ENCODE measurements around the gene KDM5B.
"Not testable (repeated sequence)": the region's sequence is repeated elsewhere in the genome, so short reads cannot be mapped to it uniquely, and the experiment has no call there.

The KDM5B gene

DNA sequence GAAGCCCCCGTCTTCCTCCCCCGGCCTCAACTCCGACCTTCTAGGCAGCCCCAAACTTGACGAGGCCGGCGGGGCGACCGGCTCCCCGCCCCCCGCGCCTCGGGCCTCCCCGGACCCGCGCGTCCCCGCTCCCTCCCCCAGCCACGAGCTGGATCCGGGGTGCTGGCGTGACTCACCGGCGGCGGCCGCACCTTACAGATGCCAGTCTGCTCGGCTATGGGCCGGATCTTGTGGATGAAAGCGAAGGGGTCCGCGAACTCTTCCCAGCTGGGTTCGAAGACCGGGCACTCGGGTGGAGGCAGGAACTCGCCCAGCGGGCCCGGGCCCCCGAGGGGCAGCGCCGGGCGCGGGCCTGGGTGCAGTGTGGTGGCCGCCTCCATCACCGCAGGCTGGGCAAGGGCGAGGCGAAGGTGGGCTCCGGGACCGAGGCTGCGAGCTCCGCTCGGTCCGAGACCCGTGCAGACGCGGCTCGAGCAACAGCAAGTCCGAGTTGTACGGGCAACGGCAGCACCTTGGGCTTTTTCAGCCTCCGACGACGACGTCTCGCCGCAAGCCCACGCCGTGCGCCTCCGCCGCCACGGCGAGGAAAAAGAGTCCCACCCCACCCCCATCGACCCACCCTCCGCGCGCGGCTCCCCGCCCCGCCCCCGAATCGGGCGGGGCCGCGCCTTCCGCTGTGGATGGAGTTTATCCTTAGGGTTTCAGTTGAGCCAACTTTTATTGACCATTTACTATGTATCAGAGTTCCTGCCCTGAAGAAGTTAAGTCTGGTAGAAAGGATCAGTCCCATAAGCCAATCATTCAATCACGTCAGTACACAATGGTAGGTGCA lies at the start of gene KDM5B:
Gene KDM5B (minus strand): TSS at position 496 of the 832 bp plus-strand sequence. CDS start 116 bp downstream, at position 380.
- DNase-seq (ENCODE audit: low read depth in 2 of 3, low spot score in 2 of 3), result peak; percentile 35 to 45 (median 38)

DNA sequence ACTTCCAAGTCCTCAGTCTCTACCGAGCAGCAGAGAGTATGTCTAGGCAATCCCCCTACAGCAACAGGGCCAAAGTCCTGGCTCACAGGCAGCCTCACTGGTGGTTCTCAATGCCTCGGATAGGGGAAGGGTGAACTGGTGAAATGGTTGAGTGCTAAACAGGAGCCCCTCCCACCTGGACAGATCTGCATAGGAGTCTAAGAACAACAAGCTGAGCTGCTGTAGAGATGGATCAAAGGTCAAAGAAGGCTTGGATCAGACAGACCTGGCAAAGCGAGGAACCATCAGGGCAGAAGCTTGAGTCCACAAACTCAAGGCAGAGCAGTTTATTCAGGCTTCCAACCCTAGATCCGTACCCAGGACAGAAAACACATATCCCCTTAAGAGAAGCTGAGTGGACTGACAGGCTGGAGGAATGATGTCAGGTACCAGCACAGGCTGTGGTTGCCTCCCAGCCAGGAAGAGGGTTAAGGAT lies 49.0 kb upstream of the KDM5B start:
- DNase-seq (ENCODE audit: low read depth in 2 of 3, low spot score in 2 of 3), result no peak

DNA sequence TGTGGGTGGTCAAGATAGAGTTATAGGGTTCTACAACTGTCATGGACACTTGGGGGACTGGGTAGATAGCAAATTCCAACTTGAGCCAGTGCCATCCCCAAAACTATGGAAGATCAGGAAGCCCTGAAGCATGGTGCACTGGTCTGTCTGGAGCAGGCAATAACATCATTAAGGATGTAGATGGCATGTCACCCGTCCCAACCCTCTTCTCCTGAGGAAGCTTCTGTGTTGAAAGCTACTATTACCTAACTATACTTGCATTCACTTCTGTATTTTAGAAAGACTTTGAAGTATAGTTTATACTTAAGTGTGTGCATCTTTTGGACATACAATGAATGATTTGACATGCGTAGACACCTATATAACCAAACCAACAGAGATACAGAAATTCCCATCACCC lies 47.8 kb upstream of the KDM5B start:
- DNase-seq (ENCODE audit: low read depth in 2 of 3, low spot score in 2 of 3), result no peak

DNA sequence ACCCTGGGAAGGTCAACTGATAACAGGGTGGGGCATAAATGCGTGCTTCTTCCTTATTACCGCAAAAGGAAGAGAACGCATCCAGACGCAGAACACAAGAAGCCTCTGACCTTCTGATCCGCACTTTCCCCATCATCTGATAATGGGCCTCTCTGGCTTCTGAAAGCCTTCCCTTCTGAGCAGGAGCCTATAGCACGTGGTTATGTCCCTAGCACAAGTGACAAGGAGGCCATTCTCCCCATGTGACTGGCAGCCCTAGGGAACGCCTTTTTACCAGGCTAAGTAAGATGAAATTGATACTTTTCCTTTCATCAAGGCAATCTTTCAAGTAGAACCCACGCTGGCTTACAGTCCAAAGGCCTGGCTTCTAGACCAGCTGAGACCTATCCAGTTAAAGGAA lies 46.6 kb upstream of the KDM5B start:
- no peak for DNase-seq (ENCODE audit: low read depth in 2 of 3, low spot score in 2 of 3)

DNA sequence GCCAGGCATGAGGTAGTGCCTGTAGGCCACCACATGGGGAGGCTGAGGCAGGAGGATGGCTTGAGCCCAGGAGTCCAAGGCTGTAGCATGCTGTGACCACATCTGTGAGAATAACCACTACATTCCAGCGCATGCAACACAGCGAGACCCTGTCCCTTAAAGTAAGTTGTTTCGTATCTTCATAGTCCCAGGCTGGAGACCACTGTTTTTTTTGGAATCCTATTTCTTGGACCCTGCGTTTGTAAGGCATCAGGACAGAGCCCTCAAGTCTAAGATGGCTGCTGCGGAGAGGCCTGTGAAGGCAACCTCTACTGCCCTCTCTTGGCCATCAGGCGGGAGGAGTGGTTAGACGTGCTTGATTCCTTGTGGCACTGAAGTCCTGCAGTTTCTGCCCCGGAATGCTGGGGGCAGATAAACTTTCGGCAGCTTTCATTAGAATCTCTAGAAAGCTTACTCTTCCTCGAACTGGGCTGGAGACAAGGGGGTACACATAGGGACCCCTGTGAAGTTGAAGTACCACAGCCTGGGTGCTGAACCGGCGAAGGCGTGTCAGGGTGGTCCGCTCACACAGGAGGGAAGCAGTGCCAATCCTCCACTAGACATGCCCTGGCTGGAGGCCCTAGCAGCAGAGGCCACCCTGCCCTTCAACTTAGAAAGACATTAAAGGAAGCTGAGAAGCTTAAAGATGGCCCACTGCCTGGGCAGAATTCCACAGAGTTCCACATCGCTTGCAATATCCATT lies 44.1 kb upstream of the KDM5B start:
- no peak for DNase-seq (ENCODE audit: low read depth in 2 of 3, low spot score in 2 of 3)

DNA sequence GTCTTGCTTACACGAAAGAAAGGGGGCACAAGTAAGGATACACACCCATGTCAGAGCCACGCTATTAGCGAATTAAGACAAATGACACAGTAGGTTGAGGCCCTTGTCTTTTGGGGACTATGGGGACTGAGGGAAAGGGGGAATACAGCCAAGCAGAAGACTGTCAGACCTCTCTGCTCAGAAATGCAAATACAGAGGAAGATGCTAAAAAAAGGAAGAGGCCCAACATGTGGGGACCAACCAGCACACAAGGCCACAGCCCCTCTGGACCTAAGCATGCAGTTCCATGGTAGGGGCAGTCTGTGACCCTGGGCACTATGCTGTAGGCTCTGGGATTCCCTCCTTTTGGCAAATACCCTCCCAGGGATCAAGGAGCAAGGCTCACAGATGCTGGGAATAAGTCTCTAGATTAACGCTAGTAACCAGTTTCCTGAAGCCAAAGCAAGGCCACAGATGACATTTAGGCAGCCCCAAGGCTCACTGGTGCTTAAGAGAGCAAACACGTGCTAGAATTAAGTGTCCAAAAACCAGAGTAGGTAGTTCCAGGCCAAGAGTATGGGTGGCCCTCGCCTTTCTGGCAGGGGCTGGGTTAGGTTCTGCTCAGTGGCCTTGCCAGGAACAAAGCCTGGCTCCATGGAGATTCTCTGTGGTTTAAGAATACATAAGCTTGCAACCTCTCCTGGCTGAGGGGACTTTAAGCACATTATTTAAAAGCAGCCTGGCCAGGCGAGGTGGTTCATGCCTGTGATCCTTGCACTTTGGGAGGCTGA lies 42.6 kb upstream of the KDM5B start:
- DNase-seq (ENCODE audit: low read depth in 2 of 3, low spot score in 2 of 3), result no peak

DNA sequence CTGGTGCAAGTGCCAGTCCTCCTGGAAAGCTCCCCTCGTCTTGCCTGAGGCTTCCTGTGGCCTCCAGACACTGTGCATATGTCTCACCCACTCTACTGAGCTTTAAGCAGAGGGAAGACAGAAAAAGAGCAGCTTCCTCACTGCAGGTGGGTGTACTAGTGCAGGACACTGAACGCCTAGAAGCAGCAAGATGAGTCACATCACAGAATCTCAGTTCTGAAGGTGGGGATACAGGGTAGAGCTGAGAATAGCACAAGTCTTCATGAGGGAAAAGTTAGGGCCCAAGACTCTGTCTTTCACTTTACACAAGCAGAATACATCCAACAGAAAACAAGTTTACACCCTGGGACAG lies 39.9 kb upstream of the KDM5B start:
- DNase-seq (ENCODE audit: low read depth in 2 of 3, low spot score in 2 of 3), result no peak

DNA sequence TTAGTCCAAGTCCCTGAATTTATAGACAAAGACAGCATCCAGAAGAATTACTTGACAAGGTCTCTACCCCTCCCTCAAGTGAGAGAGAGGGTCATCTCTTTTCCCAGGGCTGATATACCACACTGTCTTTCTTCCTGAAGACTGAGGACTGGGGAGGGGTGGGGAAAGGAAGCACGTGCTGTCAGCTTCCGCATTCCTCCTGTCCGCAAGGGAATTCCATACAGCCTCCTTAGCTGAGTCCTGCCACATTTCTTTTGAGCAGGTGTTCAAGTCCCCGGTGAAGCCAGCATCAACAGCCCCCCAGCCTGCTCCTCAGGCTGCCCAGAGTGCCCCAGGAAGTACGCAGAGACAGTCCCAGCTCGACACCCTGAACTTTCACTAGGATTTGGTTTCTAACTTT lies 36.7 kb upstream of the KDM5B start:
- no peak for DNase-seq (ENCODE audit: low read depth in 2 of 3, low spot score in 2 of 3)

DNA sequence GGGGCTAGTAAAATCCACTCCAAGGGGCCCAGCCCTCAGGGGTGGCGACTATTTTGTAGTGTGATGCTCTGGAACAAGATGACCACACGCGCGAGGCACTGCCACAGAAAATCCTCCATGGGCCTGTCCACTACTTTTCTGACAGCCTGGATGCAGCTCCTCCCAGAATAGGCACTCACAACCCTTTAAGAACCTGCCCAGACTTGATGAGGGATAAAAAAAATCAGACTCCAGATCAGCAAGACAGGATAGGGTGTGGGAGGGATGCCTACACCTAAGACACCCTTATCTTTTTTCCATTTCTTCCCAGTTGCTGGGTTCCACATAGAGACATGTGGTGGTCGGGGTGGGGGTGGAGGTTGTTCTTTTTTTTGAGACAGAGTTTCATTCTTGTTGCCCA lies 36.0 kb upstream of the KDM5B start:
- no peak for DNase-seq (ENCODE audit: low read depth in 2 of 3, low spot score in 2 of 3)

DNA sequence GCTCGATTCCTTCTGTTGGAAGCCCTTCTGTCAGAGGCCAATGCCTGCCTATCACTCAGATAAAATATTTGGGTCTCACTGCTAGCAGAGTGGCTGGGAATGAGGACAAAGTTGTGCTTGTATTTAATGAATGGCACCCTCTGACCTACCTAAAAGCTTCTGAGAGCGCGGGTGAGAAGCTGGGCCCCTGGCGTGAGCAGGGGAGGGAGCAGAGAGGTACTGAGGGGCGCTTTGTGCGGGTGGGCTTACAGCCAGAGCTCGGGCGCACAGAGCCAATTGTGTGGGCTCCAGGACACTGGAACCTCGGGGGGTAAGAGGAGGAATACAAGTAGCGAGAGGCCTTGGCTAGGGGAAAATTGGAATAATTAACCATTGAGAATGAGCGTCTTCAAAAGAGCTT lies 34.9 kb upstream of the KDM5B start:
- no peak for DNase-seq (ENCODE audit: low read depth in 2 of 3, low spot score in 2 of 3)

DNA sequence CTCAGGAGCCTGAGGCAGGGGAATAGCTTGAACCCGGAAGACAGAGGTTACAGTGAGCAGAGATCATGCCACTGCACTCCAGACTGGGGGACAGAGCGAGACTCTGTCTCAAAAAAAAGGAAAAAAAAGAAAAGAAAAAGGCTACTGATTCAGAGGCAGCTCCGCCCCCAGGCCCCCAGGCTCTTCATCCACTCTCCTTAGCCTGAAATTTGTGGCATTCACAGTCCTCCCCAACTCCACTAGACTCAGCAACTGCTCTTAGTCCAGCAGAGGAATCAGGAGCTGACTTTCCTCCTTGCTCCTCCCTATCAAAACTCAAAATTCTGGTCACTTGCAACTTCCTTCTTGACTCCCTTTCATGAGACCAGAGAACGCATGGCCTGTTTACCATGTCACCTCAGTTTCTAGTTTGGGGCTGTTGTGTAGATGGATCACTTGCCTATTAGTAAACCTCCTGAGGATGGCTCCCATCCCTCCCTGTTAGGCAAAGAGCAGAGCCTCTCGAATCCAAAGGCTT lies 29.6 kb upstream of the KDM5B start:
- no peak for DNase-seq (ENCODE audit: low read depth in 2 of 3, low spot score in 2 of 3)

DNA sequence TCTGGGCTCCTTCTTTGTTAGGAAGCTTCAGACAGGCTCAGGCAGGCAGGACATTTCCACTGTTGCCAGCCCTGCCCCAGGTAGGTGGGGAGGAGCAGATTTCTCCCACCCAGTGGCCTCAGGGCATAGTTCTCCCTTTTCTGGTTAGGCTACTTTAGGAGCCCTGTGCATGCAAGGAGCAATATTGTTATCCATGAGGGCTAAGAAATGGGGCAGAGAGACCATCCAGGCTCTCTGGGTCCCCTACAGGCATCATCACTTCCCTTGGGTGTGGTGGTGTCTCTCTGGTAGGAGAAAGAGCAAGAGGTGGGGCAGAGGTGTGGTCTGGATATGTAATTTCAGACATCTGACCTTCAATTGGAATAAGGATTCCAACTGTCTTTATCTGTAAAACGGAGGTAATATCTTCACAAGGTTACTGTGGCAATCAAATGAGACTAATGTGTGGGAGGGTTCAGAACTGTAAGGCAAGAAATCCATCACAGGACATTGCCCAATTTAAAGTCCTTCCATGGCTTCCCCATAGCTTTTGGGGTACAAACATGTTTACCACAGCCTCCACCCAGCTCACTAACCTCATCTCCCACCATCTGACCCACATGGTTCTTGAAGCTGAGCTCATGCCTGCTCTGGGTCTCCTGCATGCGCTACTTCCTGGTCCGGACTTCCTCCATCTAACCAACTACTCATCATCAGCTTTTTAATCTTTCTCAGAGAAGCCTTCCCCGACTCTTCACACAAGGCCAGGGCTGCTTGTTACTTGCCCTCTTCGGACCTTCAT lies 28.6 kb upstream of the KDM5B start:
- no peak for DNase-seq (ENCODE audit: low read depth in 2 of 3, low spot score in 2 of 3)

DNA sequence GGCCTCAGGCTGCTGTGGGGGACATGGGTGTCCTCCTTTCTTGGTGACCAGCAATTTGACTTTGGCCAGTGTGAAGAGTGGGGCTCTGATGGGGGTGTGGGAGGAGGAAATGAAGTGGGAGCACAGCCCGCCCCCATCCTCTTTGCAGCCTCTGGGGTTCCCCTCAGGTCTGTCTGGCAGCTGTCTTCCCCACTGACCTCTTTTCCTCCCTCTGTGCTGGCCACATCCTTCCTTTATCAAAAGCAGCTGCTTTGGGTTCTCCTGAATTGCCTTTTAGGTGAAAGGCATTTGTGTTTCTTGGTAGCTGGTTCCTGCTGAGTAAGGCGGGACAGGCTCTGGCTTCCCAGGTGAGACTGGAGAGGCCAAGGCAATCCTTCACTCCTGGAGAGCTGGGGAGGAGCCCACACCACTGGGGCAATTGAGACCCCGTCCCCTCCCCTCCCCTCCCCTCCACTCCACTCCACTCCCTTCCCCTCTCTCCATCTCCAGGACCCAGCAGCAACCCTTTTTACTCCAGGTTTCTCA lies 27.4 kb upstream of the KDM5B start:
- no peak for DNase-seq (ENCODE audit: low read depth in 2 of 3, low spot score in 2 of 3)

DNA sequence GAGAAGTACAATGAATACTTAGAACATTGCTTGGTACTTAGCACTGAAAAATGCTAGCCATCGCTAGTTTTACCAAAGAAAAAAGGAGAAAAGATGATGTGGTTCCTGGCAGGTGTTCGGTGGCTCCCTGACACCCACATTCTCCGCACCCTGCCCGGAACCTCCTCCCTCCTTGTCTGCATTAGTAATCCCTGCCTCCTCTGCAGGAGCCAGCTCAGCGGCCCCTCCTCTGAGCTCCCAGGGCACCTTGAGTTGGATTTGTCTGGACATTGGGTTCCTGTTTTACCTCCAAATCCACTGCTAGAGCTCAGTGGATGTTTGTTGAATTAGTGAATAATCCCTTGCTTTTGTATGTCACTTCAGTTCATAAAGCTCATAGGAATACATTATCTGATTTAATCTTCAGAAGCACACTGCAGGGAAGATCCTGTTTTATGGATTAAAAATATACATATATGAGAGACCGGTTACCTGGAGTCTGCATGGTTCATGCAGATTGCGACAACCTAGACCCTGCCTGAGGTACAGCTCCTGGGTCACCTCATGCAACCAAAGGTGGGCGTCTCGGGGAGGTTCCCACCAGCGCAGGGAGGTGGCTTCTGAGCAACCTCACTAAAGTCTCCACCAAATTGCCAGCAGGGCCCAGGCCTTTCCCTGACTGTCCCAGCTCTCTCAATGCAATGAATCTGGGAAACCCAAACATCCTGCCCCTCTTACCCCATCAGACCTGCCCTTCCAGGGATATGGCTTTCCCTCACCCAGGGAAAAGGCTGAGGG lies 26.7 kb upstream of the KDM5B start:
- DNase-seq (ENCODE audit: low read depth in 2 of 3, low spot score in 2 of 3), result no peak

DNA sequence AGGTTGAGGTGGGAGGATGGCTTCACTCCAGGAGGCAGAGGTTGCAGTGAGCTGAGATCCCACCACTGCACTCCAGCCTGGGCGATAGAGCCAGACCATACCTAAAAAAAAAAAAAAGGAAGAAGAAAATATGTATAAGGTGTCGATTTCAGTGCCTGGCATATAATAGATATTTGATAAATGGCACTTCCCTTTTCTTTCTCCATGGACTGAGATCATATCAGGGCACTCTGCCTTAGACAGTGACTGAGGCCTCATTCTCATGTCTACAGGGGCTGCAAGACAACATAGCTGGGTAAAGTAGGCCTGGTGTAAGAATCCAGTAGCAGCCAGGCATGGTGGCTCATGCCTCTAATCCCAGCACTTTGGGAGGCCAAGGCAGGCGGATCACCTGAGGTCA lies 23.7 kb upstream of the KDM5B start:
- no peak for DNase-seq (ENCODE audit: low read depth in 2 of 3, low spot score in 2 of 3)

DNA sequence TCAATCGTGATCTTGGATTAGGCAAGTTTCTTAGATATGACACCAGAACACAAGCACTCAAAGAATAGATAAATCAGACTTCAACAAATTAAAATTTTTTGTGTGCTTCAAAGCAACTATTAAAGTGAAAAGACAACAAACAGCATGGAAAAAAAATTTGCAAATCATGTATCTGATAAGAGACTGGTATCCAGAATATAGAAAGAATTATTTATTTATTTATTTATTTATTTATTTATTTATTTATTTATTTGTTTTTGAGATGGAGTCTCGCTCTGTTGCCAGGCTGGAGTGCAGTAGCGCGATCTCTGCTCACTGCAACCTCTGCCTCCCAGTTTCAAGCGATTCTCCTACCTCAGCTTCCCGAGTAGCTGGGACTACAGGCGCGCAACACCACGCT lies 21.0 kb upstream of the KDM5B start:
- not testable (repeated sequence) for DNase-seq (ENCODE audit: low read depth in 2 of 3, low spot score in 2 of 3)

DNA sequence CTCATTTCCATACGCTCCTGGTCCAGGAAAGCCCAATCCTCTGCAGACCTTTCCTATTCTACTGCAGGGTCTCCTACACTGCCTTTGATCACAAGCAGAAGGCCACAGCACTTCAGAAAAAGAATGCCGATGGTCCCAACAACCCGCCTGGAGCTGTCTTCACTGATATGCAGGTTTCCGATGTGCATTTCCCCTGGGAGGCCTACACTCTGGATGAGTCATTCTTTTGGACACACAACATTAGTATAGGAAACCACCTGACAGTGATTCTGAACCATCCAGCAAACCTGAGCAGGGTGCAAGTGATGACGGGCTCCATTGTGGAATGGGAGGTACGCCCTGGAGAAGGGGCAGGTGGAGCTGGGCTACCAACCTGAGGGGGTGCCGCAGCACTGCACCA lies 17.5 kb upstream of the KDM5B start:
- DNase-seq (ENCODE audit: low read depth in 2 of 3, low spot score in 2 of 3), result no peak

DNA sequence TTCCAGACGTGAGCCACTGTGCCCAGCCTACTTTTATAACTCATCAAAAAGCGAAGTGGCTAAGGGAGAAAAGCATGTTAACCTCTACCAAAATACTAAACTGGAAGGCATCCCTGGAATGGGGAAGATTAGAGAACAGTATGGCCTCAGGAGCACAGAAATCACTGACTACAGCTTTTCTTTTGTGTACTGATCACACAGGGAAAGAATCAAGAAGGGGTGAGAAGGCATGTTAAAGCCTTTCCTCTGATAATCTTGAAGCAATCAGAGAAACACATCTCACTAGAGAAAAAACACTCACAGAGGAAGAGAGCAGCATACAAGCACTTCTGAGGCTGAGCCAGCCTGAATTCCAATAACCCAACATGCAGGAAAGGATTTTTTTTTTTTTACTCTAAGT lies 13.2 kb upstream of the KDM5B start:
- no peak for DNase-seq (ENCODE audit: low read depth in 2 of 3, low spot score in 2 of 3)

DNA sequence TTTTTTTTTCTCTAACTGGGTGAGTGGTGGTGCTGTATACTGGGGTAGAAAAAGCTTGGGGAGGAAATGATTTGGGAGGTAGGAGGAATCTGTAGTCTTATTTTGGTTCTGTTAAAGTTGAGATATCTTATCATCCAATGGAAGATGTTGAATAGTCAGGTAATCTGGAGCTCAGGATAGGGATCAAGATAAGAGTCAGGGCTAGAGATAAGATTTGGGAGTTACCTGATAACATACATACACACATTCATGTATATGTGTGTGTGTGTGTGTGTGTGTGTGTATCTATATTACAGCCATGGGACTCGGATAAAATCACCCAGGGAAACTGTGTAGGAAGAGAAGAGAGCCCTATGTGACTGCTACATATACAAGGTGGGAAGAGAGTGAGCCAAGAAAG lies 10.6 kb upstream of the KDM5B start:
- no peak for DNase-seq (ENCODE audit: low read depth in 2 of 3, low spot score in 2 of 3)

DNA sequence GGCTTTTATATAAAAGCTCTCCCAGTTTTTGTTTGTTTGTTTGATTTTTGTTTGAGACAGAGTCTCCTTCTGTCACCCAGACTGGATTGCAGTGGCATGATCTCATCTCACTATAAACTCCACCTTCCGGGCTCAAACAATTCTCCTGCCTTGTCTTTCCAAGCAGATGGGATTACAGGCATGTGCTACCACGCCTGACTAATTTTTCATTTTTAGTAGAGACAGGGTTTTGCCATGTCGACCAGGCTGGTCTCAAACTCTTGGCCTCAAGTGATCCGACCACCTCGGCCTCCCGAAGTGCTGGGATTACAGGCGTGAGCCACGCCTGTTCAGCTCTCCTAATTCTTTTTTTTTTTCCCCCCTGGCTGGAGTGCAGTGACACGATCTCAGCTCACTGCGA lies 6.9 kb upstream of the KDM5B start:
- DNase-seq (ENCODE audit: low read depth in 2 of 3, low spot score in 2 of 3), result no peak

All from activated CD8-positive, alpha-beta memory T cell treated with anti-CD3 and anti-CD28 coated beads for 48 hours (primary cell).